ENCODE results near the gene NEK11.

DNA sequence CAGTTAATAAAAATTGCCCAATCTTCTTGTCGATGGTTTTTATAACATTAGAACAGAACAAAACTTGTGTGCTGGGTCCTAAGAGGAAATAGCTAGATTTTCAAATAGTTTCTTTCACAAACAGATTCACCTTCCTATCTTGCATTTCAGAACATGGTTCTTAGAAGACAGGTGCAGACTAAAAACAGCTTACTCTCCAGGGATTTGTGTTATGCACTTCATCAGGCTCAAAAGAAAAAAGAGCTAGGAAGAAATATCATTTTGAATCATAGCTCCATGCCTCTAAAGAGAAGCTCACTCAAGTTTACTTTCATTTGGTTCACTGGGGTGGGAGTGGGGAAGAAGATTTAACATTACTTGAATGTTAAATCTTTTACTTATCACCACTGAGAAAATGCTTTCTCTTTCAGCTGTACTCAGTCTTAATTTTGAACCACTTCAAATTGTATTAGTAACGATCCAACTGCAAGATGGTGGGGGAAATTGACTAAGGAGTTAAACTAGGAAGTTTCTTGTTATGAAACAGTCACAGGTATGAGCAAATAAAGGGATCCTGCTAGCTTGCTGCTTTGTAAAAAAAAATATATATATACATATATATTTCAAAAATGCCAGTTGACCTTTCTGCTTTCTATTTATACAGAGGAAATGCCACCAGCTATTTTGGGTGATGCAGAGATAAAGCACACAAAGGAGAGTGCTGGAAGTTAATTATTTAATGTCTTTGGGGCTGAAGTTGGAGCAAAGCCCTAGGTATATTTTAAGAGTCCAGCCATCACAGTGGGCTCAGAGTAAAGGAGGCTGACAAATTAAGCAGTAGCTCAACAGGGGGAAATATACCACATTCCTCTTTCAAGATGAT lies 326.6 kb downstream of the NEK11 start:
- TF ChIP-seq, protein P1, sequence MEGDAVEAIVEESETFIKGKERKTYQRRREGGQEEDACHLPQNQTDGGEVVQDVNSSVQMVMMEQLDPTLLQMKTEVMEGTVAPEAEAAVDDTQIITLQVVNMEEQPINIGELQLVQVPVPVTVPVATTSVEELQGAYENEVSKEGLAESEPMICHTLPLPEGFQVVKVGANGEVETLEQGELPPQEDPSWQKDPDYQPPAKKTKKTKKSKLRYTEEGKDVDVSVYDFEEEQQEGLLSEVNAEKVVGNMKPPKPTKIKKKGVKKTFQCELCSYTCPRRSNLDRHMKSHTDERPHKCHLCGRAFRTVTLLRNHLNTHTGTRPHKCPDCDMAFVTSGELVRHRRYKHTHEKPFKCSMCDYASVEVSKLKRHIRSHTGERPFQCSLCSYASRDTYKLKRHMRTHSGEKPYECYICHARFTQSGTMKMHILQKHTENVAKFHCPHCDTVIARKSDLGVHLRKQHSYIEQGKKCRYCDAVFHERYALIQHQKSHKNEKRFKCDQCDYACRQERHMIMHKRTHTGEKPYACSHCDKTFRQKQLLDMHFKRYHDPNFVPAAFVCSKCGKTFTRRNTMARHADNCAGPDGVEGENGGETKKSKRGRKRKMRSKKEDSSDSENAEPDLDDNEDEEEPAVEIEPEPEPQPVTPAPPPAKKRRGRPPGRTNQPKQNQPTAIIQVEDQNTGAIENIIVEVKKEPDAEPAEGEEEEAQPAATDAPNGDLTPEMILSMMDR (IDR thresholded peaks at IDR 0.05), result no peak
- TF ChIP-seq POLR2A (IDR thresholded peaks at IDR 0.05), result no peak
